GM12878 (cell line): ENCODE data around the gene OGDHL. TPM values are rescaled to one million over a fixed set of nuclear protein-coding genes. Genes with fewer than 3 reads are reported as not detected.

Experiments
- ATAC-seq: fragments of 200-7000 bp; cut with Tn5 transposase; 3 replicates; pipeline ENCODE4 v1.9.1; 2020; ENCODE audit warnings: mild to moderate bottlenecking, moderate library complexity
- BruUV-seq: library from RNA; stranded (reverse); fragments of 400-500 nt; replicated peaks from 2 replicates; lab custom pipeline; 2021; lab: Mats Ljungman, UMichigan
- CTCF ChIA-PET: fragments of 300-600 bp; sonication (Branson Sonifier 250); formaldehyde crosslinking; extraction: SDS; loops from one replicate; lab custom pipeline; 2021; ENCODE audit warnings: inconsistent platforms; lab: Yijun Ruan, JAX
- POLR2A ChIA-PET: fragments of 350-600 bp; formaldehyde crosslinking; extraction: SDS; loops from one replicate; lab custom pipeline; 2021; ENCODE audit warnings: inconsistent platforms; lab: Charles Lee
- RAD21 ChIA-PET: fragments of 300-600 bp; sonication (Branson Sonifier 250); formaldehyde crosslinking; loops from one replicate; lab custom pipeline; 2023; ENCODE audit warnings: antibody characterized with exemption; ENCODE audit not compliant: unreplicated experiment; lab: Charles Lee
- SMC1A ChIA-PET: fragments of 300-600 bp; sonication (Branson Sonifier 250); formaldehyde crosslinking; loops from one replicate; lab custom pipeline; 2023; ENCODE audit not compliant: unreplicated experiment, uncharacterized antibody; lab: Charles Lee
- DNase-seq: peaks from one replicate; pipeline ENCODE4 v3.0.0-alpha.2; 2011; ENCODE audit warnings: low read depth, low spot score
- FAIRE-seq: peaks from 3 replicates; lab custom pipeline; 2011; peaks lifted over from hg19 to GRCh38; lab: Jason Lieb, UNC
- H2AFZ ChIP-seq: 2 replicates; pipeline ENCODE4 v1.6.0; 2011; ENCODE audit warnings: low read depth, low read length, control low read depth; ENCODE audit not compliant: control insufficient read depth
- H3K27ac ChIP-seq: 2 replicates; pipeline ENCODE4 v1.5.1; 2011; ENCODE audit warnings: control low read depth; ENCODE audit not compliant: control insufficient read depth, insufficient read depth
- H3K27me3 ChIP-seq, 2 experiments: replicated peaks in 1 of 2; 2 replicates each; pipeline versions ENCODE4 v1.6.0 to v1.6.1; 2011; ENCODE audit warnings: low read length in 1 of 2; ENCODE audit not compliant: control insufficient read depth in 2 of 2, insufficient read depth in 2 of 2
- H3K36me3 ChIP-seq, 2 experiments: 2 replicates each; pipeline ENCODE4 v1.5.1; 2011; ENCODE audit warnings: low read length in 1 of 2; ENCODE audit not compliant: control insufficient read depth in 2 of 2, insufficient read depth in 2 of 2
- H3K4me1 ChIP-seq: 2 replicates; pipeline ENCODE4 v1.6.1; 2011; ENCODE audit warnings: mild to moderate bottlenecking, low read length, moderate library complexity, mixed read lengths; ENCODE audit not compliant: control insufficient read depth, insufficient read depth
- H3K4me2 ChIP-seq: 2 replicates; pipeline ENCODE4 v1.6.0; 2011; ENCODE audit warnings: control low read depth; ENCODE audit not compliant: control insufficient read depth, insufficient read depth
- H3K4me3 ChIP-seq: fragments of 200-600 bp; sonication (generic); 2 replicates; pipeline ENCODE4 v1.5.1; 2016
- H3K79me2 ChIP-seq: 2 replicates; pipeline ENCODE4 v1.6.0; 2011; ENCODE audit warnings: low read length; ENCODE audit not compliant: control insufficient read depth, insufficient read depth
- H3K9ac ChIP-seq: 2 replicates; pipeline ENCODE4 v1.8.0; 2011; ENCODE audit warnings: low read length, control low read depth, mixed read lengths; ENCODE audit not compliant: control insufficient read depth, insufficient read depth
- H3K9me3 ChIP-seq: replicated peaks from 3 replicates; pipeline ENCODE4 v1.5.1; 2011; ENCODE audit warnings: mild to moderate bottlenecking, low read length; ENCODE audit not compliant: control insufficient read depth, insufficient read depth
- H4K20me1 ChIP-seq: 2 replicates; pipeline ENCODE4 v1.6.0; 2011; ENCODE audit not compliant: control insufficient read depth, insufficient read depth
- BACH1 ChIP-seq: fragments of 450-650 bp; IDR thresholded peaks from 2 replicates; pipeline ENCODE4 v1.6.1; 2017; ENCODE audit warnings: mild to moderate bottlenecking, borderline replicate concordance
- BCL11A ChIP-seq: IDR thresholded peaks from 2 replicates; pipeline ENCODE4 v1.6.1; 2011; ENCODE audit warnings: low read depth, low read length
- BHLHE40 ChIP-seq, 2 experiments: fragments of 450-650 bp in 1 of 2; IDR thresholded peaks; 2 replicates each; pipeline ENCODE4 v1.6.1; 2011 to 2017; ENCODE audit warnings: low read depth in 2 of 2, borderline replicate concordance in 1 of 2, improper control_type of control experiment in 1 of 2, low read length in 1 of 2, mild to moderate bottlenecking in 1 of 2
- BMI1 ChIP-seq: fragments of 450-650 bp; IDR thresholded peaks from 2 replicates; pipeline ENCODE4 v1.6.1; 2016; ENCODE audit warnings: mild to moderate bottlenecking, moderate library complexity, borderline replicate concordance
- EED ChIP-seq: sonication (generic); IDR thresholded peaks from 2 replicates; pipeline ENCODE4 v1.6.1; 2016; ENCODE audit warnings: antibody characterized with exemption, low read depth
- GABPA ChIP-seq: IDR thresholded peaks from 2 replicates; pipeline ENCODE4 v1.6.1; 2014; ENCODE audit warnings: antibody characterized with exemption, low read depth, mild to moderate bottlenecking, inconsistent platforms
- IKZF2 ChIP-seq, 2 experiments: fragments of 450-650 bp; IDR thresholded peaks; 2 replicates each; pipeline ENCODE4 v1.6.1; 2017; ENCODE audit warnings: mild to moderate bottlenecking in 2 of 2, moderate library complexity in 2 of 2
- MTA3 ChIP-seq: IDR thresholded peaks from 2 replicates; pipeline ENCODE4 v1.6.1; 2012; ENCODE audit warnings: low read length, inconsistent platforms, borderline replicate concordance
- PAX8 ChIP-seq: fragments of 450-650 bp; IDR thresholded peaks from 2 replicates; pipeline ENCODE4 v1.6.1; 2017; ENCODE audit warnings: mild to moderate bottlenecking, moderate library complexity
- PBX3 ChIP-seq: IDR thresholded peaks from 2 replicates; pipeline ENCODE4 v1.6.1; 2011; ENCODE audit warnings: mild to moderate bottlenecking, low read depth, low read length, moderate library complexity; ENCODE audit not compliant: insufficient replicate concordance
- RAD21 ChIP-seq: IDR thresholded peaks from 2 replicates; pipeline ENCODE4 v1.6.1; 2011; ENCODE audit warnings: mild to moderate bottlenecking, low read depth, low read length, moderate library complexity; ENCODE audit not compliant: insufficient read depth
- RFX5 ChIP-seq: IDR thresholded peaks from 2 replicates; pipeline ENCODE4 v1.6.1; 2011; ENCODE audit warnings: low read depth, low read length, improper control_type of control experiment
- SMAD5 ChIP-seq: IDR thresholded peaks from 2 replicates; pipeline ENCODE4 v1.6.1; 2016; ENCODE audit warnings: antibody characterized with exemption, low read depth
- WRNIP1 ChIP-seq: IDR thresholded peaks from 2 replicates; pipeline ENCODE4 v1.6.1; 2011; ENCODE audit warnings: low read depth, low read length, improper control_type of control experiment, borderline replicate concordance
- ZSCAN29 ChIP-seq: fragments of 450-650 bp; IDR thresholded peaks from 2 replicates; pipeline ENCODE4 v1.6.1; 2017; ENCODE audit warnings: mild to moderate bottlenecking, moderate library complexity
- WGBS: methylation state at CpG from one replicate; pipeline ENCODE4 v1.1.6; 2016; ENCODE audit warnings: low lambda C conversion rate; ENCODE audit not compliant: insufficient replicate concordance, insufficient coverage; ENCODE audit errors: missing lambda C conversion rate; 5-methylcytosine and 5-hydroxymethylcytosine counted together
- in situ Hi-C: fragments of 300-500 bp; cut with MboI; formaldehyde crosslinking; loops from 9 replicates; pipeline ENCODE4 v1.14.3; 2018; ENCODE audit warnings: mixed read lengths
- intact Hi-C: fragments of 100-400 bp; cut with micrococcal nuclease; formaldehyde crosslinking; loops from one replicate; pipeline ENCODE4 v1.14.2; 2022; ENCODE audit not compliant: unreplicated experiment
- polyA plus RNA-seq, 11 experiments: library from polyadenylated mRNA; depleted of rRNA in 4 of 11; unstranded in 6 of 11; stranded (reverse) in 5 of 11; fragments of >200 nt; fragmentation: Nextera tagmentation in 4 of 11; fragmentation: Illumina TruSeq in 1 of 11; extraction: Ambion mirVana in 4 of 11; extraction: Trizol in 1 of 11; gene quantifications; 1 replicate in 1 of 11; 2 replicates in 10 of 11; pipeline versions ENCODE4 v1.2.1 to v1.2.3, GENCODE V29; 2011 to 2016; ENCODE audit warnings: inconsistent platforms in 2 of 11, missing spikeins in 2 of 11, low read depth in 1 of 11
- total RNA-seq, 4 experiments: library from RNA; depleted of rRNA in 3 of 4; stranded (reverse); fragments of >200 nt in 3 of 4; fragmentation: Illumina TruSeq in 1 of 4; extraction: Trizol in 1 of 4; gene quantifications; 2 replicates each; pipeline versions ENCODE4 v1.2.1 to v1.2.3, GENCODE V29; 2013 to 2021
- TF ChIP-seq, protein P1 (sequence below): IDR thresholded peaks from 2 replicates; pipeline ENCODE4 v1.6.1; 2012; ENCODE audit warnings: low read depth, low read length, improper control_type of control experiment
- TF ChIP-seq, protein P2 (sequence below): fragments of 450-650 bp; IDR thresholded peaks from 2 replicates; pipeline ENCODE4 v1.6.1; 2014; ENCODE audit warnings: mild to moderate bottlenecking
- TF ChIP-seq, protein P3 (sequence below): IDR thresholded peaks from 2 replicates; pipeline ENCODE4 v1.6.1; 2012; ENCODE audit warnings: low read length, inconsistent platforms
- TF ChIP-seq, protein P4 (sequence below): IDR thresholded peaks from 2 replicates; pipeline ENCODE4 v1.6.1; 2011; ENCODE audit warnings: low read depth, low read length, improper control_type of control experiment, borderline replicate concordance

Gene OGDHL
- total and polyA plus RNA-seq, 10 of the 15 experiments (the other 5 are each of a cell fraction or from before 2014, with no cell fraction given), result 0.02 to 13.3 (median 0.34) TPM

GRCh38 chr10:49778197-49778596, 16.1 kb upstream of the OGDHL start:
- CTCF ChIA-PET, result interaction anchor here (1.9 kb wide), 1 partner anchor 183 kb away, joined by 5 read pairs; no protein-coding TSS in a partner anchor
- intact Hi-C loops, result no loop called here
- POLR2A ChIA-PET, result no interaction called here
- Histone ChIP-seq H3K27me3 (no peaks in the 10 kb centered on the region), H3K4me2 (no peak overlapping the region), H3K9me3 (no peaks in the 10 kb centered on the region), H3K79me2 (no peaks in the 10 kb centered on the region), H4K20me1 (no peaks in the 10 kb centered on the region), H3K4me3 (no peak overlapping the region), H3K9ac (no peak overlapping the region), H3K27ac (no peak overlapping the region), H3K36me3 (no peaks in the 10 kb centered on the region), H2AFZ (no peak overlapping the region), H3K4me1 (no peaks in the 10 kb centered on the region)
- WGBS, result 7% methylated on average over 3 of the region's 3 CpGs
- DNase-seq, result no peak
- RAD21 ChIA-PET, result no interaction called here
- TF ChIP-seq ZSCAN29 (no peak), MTA3 (no peak), BCL11A (no peak), BHLHE40 (IDR thresholded peaks at IDR 0.05; ENCODE audit: borderline replicate concordance in 1 of 2, low read depth in 2 of 2, low read length in 1 of 2) (no peak), GABPA (no peak), IKZF2 (IDR thresholded peaks at IDR 0.05) (no peak), BACH1 (no peak), EED (no peak), PAX8 (no peak), PBX3 (no peak), WRNIP1 (no peak), BMI1 (no peak), RFX5 (no peak), SMAD5 (no peak), RAD21 (no peak)
- TF ChIP-seq, protein P1, sequence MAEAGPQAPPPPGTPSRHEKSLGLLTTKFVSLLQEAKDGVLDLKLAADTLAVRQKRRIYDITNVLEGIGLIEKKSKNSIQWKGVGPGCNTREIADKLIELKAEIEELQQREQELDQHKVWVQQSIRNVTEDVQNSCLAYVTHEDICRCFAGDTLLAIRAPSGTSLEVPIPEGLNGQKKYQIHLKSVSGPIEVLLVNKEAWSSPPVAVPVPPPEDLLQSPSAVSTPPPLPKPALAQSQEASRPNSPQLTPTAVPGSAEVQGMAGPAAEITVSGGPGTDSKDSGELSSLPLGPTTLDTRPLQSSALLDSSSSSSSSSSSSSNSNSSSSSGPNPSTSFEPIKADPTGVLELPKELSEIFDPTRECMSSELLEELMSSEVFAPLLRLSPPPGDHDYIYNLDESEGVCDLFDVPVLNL, result no peak
- TF ChIP-seq, protein P2, sequence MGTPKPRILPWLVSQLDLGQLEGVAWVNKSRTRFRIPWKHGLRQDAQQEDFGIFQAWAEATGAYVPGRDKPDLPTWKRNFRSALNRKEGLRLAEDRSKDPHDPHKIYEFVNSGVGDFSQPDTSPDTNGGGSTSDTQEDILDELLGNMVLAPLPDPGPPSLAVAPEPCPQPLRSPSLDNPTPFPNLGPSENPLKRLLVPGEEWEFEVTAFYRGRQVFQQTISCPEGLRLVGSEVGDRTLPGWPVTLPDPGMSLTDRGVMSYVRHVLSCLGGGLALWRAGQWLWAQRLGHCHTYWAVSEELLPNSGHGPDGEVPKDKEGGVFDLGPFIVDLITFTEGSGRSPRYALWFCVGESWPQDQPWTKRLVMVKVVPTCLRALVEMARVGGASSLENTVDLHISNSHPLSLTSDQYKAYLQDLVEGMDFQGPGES, result no peak
- TF ChIP-seq, protein P3, sequence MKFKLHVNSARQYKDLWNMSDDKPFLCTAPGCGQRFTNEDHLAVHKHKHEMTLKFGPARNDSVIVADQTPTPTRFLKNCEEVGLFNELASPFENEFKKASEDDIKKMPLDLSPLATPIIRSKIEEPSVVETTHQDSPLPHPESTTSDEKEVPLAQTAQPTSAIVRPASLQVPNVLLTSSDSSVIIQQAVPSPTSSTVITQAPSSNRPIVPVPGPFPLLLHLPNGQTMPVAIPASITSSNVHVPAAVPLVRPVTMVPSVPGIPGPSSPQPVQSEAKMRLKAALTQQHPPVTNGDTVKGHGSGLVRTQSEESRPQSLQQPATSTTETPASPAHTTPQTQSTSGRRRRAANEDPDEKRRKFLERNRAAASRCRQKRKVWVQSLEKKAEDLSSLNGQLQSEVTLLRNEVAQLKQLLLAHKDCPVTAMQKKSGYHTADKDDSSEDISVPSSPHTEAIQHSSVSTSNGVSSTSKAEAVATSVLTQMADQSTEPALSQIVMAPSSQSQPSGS, result no peak
- TF ChIP-seq, protein P4, sequence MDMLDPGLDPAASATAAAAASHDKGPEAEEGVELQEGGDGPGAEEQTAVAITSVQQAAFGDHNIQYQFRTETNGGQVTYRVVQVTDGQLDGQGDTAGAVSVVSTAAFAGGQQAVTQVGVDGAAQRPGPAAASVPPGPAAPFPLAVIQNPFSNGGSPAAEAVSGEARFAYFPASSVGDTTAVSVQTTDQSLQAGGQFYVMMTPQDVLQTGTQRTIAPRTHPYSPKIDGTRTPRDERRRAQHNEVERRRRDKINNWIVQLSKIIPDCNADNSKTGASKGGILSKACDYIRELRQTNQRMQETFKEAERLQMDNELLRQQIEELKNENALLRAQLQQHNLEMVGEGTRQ, result no peak
- BruUV-seq, result no TSS peak
- SMC1A ChIA-PET, result no interaction called here
- no peak for ATAC-seq
- in situ Hi-C loops, result no loop called here
- FAIRE-seq, result no peak
